ENCODE measurements around the gene MYO7A. TPM values are rescaled to one million over a fixed set of nuclear protein-coding genes. Genes with fewer than 3 reads are reported as not detected.

Gene MYO7A
- total RNA-seq, 4 donors from 2014 or later = 2.0 to 18.2 (median 6.6) TPM

- intact Hi-C loops (cut with DNase I; ENCODE audit: low total_unique reads) = no loop called here
- H3K36me3 ChIP-seq = no peaks in the 10 kb centered on the region
- H3K4me1 ChIP-seq = no peaks in the 10 kb centered on the region
- H3K4me3 ChIP-seq = no peak overlapping the region
- H3K27me3 ChIP-seq = no peaks in the 10 kb centered on the region
- TF ChIP-seq POLR2A (IDR thresholded peaks at IDR 0.05) = no peak
- no peaks in the 10 kb centered on the region for H3K9me3 ChIP-seq
- no peak for DNase-seq
- H3K27ac ChIP-seq = no peak overlapping the region
These were observed 44.6 kb downstream of the MYO7A start for GRCh38 chr11:77172666-77172982.

- TF ChIP-seq POLR2A (IDR thresholded peaks at IDR 0.05) = no peak
- TF ChIP-seq, protein P1, sequence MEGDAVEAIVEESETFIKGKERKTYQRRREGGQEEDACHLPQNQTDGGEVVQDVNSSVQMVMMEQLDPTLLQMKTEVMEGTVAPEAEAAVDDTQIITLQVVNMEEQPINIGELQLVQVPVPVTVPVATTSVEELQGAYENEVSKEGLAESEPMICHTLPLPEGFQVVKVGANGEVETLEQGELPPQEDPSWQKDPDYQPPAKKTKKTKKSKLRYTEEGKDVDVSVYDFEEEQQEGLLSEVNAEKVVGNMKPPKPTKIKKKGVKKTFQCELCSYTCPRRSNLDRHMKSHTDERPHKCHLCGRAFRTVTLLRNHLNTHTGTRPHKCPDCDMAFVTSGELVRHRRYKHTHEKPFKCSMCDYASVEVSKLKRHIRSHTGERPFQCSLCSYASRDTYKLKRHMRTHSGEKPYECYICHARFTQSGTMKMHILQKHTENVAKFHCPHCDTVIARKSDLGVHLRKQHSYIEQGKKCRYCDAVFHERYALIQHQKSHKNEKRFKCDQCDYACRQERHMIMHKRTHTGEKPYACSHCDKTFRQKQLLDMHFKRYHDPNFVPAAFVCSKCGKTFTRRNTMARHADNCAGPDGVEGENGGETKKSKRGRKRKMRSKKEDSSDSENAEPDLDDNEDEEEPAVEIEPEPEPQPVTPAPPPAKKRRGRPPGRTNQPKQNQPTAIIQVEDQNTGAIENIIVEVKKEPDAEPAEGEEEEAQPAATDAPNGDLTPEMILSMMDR (IDR thresholded peaks at IDR 0.05) = no peak
- Histone ChIP-seq H3K9me3 (no peaks in the 10 kb centered on the region), H3K4me3 (no peak overlapping the region), H3K27ac (no peak overlapping the region), H3K36me3 (no peaks in the 10 kb centered on the region), H3K27me3 (no peaks in the 10 kb centered on the region), H3K4me1 (no peaks in the 10 kb centered on the region)
- no peak for DNase-seq
- intact Hi-C loops (cut with DNase I; ENCODE audit: low total_unique reads) = no loop called here
These were observed 45.4 kb downstream of the MYO7A start for GRCh38 chr11:77173494-77173893.

GRCh38 chr11:77174559-77174958 is 46.5 kb downstream of the MYO7A start:
- TF ChIP-seq, protein P1 (IDR thresholded peaks at IDR 0.05) = no peak
- TF ChIP-seq POLR2A (IDR thresholded peaks at IDR 0.05) = no peak
- H3K27ac ChIP-seq = no peak overlapping the region
- no peaks in the 10 kb centered on the region for H3K4me1 ChIP-seq
- no peak overlapping the region for H3K4me3 ChIP-seq
- no peaks in the 10 kb centered on the region for H3K36me3 ChIP-seq
- intact Hi-C loops (cut with DNase I; ENCODE audit: low total_unique reads) = no loop called here
- no peak for DNase-seq
- H3K27me3 ChIP-seq = no peaks in the 10 kb centered on the region
- H3K9me3 ChIP-seq = no peaks in the 10 kb centered on the region

- Histone ChIP-seq H3K27ac (no peak overlapping the region), H3K4me3 (no peak overlapping the region), H3K4me1 (no peaks in the 10 kb centered on the region), H3K9me3 (no peaks in the 10 kb centered on the region), H3K36me3 (no peaks in the 10 kb centered on the region), H3K27me3 (no peaks in the 10 kb centered on the region)
- intact Hi-C loops (cut with DNase I; ENCODE audit: low total_unique reads) = no loop called here
- DNase-seq = no peak
- no peak for TF ChIP-seq POLR2A (IDR thresholded peaks at IDR 0.05)
- TF ChIP-seq, protein P1 (IDR thresholded peaks at IDR 0.05) = no peak
These were observed 47.2 kb downstream of the MYO7A start for GRCh38 chr11:77175021-77175842.

DNA sequence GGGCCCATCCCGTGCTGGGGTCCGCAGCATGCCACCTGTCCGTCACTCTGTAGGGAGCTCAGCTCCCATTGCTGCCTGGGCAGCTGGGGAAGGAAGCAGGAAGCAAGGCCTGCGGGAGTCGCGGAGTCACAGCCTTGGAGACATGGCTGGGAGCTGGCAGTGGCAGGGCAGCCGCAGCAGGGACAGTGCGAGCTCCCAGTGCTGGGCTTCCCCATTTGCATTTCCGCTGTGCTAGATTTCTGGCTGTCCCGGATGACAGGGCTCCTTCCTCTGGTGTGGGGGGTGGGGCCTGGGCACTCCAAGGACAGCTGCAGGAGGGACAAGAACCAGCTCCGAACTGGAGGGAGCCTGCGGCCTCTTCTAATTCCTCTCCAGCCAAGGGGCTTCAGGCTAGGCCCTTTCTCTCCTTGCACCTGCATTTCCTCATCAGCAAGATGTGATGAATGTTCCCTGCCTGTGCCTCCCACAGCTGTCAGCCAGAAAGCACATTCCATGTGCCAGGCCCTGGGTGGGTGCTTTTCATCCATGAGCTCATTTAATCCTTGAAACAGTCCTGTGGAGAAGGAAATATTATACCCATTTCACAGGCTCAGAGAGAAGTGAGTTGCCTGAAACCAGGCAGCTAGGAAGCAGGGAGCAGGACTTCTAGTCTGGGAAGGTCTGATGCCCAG is 48.0 kb downstream of the MYO7A start:
- H3K4me1 ChIP-seq = no peaks in the 10 kb centered on the region
- no peak overlapping the region for H3K4me3 ChIP-seq
- H3K27me3 ChIP-seq = no peaks in the 10 kb centered on the region
- no peaks in the 10 kb centered on the region for H3K9me3 ChIP-seq
- TF ChIP-seq POLR2A (IDR thresholded peaks at IDR 0.05) = no peak
- TF ChIP-seq, protein P1 (IDR thresholded peaks at IDR 0.05) = no peak
- intact Hi-C loops (cut with DNase I; ENCODE audit: low total_unique reads) = no loop called here
- no peaks in the 10 kb centered on the region for H3K36me3 ChIP-seq
- no peak for DNase-seq
- no peak overlapping the region for H3K27ac ChIP-seq
